SH-SY5Y (cell line): ENCODE measurements around the gene GRIFIN.

Experiments
- GATA2 ChIP-seq: IDR thresholded peaks from 2 replicates; pipeline ENCODE4 v1.6.1; 2011; ENCODE audit warnings: mild to moderate bottlenecking, low read depth, low read length
- GATA3 ChIP-seq: IDR thresholded peaks from 2 replicates; pipeline ENCODE4 v1.6.1; 2011; ENCODE audit warnings: low read depth, mild to moderate bottlenecking, low read length, moderate library complexity

- TF ChIP-seq GATA2: no peak
- TF ChIP-seq GATA3: no peak
Observed at GRCh38 chr7:2517026-2517425, 40.8 kb upstream of the GRIFIN start.
